Activated T-cell treated with anti-CD3 and anti-CD28 coated beads, Interleukin-2, amount 50 U/mL, for 48 hours (primary cell): Measurements from ENCODE around the gene UBE2D1.

Experiments
- DNase-seq, 2 experiments: peaks; one replicate each; pipeline ENCODE4 v3.0.0-alpha.2; 2020

UBE2D1 gene

DNA sequence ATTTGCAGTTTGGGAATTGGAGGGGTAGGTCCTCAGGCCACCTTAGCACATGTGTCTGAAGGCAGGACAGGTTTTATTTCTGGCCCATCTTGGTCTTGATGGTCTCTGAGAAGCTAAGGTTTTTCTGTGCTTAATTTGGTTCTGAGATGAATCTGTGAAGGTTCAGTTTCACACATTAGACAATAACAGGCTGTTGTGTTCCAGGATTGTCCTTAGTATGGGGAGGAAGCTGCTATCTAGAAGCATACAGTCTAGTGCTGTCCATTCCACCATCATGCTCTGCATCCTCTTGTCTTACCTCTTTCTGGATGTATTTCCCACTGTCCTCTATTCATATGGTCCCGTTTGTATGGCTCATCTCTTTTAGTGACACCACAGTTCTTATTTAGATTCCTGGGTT is 7.1 kb downstream of the UBE2D1 start:
- no peak for DNase-seq

DNA sequence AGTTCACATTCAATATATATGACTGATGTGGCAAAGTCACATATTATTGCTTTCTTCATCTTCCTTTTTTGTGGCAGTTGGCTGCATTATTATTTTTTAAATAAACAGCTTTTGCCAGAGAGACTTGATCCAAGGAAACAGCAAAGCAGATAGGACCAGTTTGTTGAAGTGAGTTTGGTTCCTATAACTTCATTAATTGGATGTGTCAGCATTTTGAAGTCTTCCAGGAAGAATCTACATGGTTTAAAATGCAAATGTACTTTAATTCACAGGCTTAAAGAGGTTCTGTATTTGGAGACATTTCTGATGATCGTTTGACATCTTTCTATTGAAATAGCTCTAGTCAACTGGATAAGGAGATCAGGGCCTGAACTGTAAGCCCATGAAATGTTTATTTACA is 13.2 kb downstream of the UBE2D1 start:
- no peak for DNase-seq

DNA sequence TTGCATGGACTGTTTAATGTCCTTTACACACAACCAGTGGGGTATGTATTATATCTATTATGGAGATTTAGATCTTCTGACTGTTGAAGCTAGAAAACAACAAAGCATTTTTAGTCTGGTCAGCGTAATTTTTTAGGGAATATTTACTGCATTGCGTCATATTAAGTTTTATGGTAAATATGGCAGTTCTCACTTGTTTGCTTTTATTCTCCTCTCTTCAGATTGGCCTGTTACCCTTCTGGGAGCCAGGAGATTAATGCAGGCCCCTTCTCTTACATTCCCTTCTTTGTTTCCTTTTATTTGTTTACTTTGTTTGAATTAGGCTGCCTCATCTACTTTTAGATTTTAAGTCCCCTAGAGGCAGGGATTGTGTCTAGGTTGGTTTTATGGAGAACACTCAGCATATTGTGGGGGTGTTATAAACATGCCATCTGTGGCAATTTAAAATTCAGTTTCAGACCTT is 13.8 kb downstream of the UBE2D1 start:
- DNase-seq, result no peak

DNA sequence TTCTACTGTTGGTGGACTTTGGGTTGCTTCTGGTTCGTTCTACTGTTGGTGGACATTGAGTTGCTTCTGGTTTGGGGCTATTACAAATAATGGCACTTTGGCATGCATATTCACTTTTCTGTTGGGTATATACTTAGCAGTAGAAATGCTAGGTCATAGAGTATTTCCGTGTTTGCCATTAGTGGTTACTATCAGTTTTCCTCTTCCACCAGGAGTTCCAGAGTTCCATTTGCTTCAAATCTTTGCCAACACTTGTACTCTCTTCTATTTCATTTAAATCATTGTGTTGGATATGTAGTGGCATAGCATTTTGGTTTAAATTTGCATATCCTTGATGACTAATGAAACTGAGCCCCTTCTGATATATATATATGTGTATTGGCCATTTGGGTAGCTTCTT is 15.2 kb downstream of the UBE2D1 start:
- DNase-seq, result no peak

DNA sequence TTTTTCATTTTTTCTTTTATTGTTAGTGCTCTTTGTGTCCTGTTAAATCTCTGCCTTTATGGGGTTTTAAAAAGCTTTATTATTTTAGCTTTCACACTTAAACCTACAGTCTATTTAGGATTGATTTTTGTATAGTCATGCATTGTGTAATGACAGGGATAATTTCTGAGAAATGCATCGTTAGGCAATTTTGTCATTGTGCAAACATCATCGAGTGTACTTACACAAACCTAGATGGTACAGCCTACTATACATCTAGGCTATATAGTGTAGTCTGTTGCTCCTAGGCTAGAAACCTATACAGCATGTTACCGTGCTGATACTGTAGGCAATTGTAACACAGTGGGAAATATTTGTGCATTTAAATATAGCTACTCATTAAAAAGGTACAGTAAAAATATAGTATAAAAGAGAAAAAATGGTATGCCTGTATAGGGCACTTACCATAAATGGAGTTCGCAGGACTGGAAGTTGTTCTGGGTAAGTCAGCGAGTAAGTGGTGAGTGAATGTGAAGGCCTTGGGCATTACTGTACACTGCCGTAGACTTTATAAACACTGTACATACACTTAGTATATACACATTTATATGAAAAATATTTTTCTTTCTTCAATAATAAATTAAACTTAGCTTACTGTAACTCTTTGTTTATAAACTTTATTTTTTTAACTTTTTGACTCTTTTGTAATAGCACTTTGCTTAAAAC is 16.0 kb downstream of the UBE2D1 start:
- no peak for DNase-seq

DNA sequence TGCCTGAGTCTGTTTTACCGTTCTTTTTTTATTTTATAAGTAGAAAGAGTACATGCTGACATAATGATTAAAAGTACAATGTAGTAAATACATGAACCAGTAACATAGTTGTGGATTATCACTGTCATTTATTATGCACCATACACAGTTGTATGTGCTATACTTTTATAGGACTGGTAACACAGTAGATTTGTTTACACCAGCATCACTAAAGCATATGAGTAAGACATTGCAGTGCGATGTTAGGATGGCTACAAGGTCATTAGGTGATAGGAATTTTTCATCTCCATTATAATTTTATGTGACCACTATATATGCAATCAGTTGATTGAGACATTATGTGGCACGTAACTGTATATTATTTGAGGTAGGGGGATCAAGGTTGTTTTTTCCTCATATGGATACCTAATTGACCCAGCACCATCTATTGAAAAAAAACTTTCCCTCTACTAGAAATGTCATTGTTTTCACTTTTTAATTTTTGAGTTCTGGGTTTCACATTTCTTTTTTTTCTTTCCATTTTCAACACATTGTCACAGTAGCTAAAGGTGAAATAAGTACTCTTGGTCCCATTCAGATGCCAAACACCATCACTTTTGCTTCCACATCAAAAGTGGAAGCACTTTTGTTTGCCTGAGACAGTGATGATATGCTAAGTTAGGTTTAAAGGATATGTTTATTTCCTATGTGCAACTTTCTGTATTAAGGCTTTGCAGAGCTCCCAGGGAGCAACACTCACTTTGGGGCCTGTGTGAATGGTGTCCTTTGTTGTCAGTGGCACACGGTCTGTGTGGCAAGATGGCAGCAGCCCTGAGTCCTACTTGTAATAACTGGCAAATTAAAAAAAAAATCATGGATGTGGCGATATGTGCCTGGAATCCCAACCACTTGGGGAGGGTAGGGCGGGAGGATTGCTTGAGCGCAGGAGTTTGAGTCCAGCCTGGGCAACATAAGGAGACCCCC is 17.1 kb downstream of the UBE2D1 start:
- DNase-seq, result no peak

DNA sequence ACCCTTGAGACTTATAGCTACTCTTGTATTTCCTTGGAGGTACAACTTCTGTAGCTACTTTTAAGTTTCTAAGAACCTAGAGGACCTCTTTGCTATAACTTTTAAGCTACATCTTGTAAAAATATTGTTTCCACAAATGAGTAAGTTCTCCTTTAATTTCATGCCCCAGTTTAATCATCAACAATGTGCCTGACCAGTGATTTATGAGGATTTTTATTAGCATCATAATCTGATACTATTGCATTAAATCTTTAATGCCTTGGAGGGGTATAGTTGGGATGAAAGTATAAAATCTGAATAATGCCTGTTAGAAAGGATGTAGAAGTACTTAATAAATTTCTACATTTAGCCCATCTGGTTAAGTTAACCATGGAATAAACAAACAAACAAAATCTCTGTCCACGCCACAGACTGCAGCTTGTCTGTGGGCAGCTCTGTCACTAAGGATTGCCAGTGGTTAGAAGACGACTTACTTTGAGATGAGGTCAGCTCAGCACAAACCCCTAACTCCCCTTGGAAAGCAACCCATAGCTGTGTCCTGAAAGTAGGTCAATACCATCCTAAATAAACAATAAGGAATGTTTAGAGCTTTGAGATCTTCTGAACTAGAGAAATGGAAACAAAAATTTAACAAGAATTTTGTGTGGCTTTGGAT is 18.3 kb downstream of the UBE2D1 start:
- no peak for DNase-seq

DNA sequence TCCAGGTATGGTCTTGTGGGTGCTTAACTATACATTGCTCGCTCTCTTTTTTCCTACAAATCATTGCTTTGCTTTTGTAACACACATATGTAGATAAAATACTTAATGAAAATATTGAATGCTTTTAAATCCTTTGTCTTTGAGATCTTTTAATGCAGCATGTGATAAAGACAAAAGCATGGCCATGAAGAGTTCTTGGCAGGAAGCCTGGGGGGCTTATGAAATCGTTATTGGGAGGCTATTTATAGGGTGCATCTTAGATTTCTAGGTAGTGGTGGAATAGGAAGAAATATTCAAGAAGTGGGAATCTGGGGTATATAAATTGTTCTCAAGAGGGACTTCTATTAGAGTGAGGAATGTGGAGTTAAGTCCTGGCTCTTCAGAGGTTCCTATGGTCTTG is 21.9 kb downstream of the UBE2D1 start:
- DNase-seq, result no peak

DNA sequence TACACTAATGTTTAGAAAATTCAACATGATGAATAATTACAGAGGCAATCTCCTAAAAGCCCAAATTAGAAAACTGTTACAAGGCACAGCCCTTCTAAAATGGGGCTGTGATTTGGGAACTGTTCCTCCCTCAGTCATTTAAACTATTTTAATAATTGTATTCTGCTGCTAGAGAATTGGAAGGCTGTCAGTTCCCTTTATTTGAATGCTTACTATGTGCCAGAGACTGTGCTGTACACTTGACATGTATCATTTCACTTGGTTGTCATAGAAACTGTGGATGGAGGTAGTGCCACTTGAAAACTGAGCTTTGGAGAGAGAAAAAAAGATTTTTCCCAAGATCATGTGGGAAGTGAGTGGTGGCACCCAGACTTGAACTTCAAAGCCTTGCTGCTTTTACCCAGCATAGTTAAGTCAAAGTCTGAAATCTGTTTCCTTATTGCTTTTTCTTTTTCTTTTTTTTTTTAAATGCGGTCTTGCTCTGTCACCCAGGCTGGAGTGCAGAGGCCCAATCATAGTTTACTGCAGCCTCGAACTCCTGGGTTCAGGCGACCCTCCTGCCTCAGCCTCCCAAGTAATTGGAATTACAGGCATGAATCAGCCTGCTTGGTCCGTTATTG is 23.6 kb downstream of the UBE2D1 start:
- no peak for DNase-seq

DNA sequence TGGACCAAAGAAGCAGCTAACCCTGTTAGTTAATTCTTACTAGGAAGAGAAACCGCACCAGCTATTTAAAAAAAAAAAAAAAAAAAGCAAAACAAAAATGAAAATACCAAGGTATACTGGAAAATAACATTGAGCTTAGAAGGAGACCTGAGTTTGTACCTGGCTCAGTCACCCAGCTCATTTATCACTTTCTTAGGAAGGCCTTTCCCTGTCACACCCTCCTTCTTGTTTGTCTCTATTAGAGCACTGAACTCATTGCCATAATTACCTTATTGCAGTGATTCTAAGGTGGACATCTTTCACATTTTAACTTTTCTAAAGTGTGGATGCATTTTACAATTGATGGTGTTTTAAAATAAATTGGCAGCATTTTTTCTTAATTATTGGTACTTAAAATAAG is 24.1 kb downstream of the UBE2D1 start:
- no peak for DNase-seq

DNA sequence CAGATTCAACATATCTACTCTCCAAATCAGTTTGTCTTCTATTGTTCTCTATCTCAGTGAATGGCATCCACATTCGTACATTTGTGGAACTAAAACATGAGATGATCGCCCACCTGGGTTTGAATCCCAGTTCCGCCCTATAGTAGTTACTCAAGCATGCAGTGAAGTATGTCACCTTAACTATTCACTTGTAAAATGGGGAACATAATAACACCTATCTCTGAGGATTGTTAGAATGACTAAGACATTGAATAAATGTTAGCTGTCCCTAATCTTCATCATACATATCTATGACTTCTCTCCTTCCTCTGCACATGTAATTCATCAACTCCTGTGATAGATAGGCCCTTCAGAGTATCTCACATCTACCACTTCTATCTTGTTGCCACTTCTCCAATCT is 24.7 kb downstream of the UBE2D1 start:
- no peak for DNase-seq

DNA sequence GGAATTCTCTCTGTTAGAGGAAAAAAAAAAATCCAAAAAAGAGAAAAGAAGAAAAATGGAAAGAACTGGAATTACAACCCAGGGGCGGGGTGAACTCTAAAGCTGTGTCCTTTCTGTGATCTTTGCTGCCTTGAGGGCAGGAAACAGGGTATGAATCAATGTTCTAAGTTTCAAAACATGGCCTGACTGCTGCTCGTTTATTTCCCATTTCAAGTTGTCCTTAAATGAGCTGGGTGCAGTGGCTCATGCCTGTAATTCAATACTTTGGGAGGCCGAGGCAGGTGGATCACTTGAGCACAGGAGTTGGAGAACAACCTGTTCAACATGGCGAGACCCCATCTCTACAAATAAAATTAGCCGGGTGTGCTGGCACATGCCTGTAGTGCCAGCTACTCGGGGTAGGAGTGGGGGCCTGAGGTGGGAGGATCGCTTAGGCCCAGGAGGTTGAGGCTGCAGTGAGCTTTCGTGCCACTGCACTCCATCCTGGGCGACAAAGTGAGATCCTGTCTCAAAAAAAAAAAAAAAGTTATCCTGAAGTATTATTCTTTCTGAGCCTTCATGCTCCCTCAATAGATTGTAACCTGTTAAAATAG is 25.7 kb downstream of the UBE2D1 start:
- no peak for DNase-seq

DNA sequence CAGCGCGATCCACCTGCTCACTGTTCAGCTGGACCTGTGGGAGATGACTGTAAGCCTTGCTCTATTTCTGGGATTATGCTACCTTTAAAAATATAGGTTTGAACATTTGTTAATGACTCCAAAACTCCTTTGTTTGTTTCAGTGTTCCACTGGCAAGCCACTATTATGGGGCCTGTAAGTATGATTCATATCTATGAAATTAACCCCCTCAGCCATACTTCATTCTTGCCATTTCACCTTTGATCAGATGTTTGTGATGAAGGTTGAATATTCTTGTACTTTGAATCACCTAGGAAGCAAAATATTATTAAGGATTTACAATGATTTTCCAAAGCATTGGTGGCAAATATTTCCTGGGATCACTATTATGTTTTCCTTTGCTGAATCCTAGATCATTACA is 26.5 kb downstream of the UBE2D1 start:
- no peak for DNase-seq

DNA sequence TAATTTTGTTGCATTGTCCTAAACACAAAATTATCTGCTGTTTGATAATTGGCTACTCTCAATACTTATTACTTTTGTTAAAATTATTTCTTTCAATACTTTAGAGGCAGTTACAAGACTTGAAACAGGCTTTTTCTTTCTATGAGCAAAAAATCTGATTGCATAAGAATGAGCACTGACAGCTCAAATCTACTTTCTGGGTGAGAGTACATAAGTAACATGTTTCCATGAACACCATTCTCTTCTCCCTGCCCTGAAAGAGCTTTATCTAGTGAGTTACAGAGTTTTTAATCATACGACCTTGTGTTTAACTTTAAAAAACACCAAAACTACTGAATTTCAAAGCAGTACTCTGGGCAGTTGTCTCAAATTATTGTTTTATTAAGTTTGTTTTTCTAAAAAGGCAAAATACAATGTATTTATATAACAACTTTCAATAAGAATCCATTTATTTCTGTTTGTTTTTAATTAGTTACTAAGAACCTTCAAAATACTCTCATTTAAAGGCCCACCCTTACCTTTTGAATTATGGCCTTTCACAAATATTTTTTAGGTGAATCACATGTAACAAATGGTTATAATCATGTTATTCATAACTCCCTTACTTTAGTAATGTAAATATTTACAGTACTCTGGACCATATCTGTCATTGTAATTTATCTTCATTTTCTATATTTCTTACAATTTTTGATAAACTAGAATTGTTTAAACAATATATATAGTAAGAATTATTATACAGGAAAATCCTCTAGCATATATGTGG is 27.4 kb downstream of the UBE2D1 start:
- DNase-seq, result no peak

DNA sequence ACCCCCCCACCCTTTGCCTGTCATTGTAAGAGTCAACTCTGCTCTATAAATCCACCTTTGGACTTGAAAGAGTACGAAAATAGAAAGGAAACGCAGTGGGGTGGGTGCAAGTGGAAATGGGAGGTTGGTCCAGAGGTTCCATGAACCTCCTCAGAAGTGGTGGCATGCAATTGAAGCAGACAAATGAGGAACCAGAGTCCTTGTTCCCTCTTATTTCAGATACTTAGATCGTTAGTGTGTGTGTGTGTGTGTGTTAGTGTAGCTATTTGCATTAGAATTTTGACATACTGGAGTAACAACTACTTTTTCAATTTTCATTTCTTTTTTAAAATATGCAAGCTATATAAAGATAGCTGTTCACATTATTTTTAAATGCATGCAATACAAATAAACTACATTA is 32.3 kb downstream of the UBE2D1 start:
- no peak for DNase-seq

DNA sequence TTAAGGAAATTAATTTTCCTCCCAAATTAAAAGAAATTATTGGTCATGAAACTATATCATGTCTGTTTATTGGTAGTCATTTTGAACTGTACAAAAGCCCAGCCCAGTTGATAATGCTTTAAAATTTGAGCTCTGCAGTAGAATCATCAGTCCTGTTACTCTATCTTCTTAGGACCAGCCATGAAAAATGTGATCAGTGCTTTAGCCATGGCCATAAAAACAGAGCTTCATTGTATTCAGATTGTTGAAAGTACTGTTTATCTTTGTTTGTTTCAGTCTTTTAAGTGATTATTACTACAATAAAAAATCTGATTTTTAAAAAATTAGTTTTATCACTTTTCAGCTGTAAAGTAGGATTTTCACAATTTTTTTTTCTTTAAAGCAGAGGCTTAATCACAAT is 36.7 kb downstream of the UBE2D1 start:
- DNase-seq, result no peak

DNA sequence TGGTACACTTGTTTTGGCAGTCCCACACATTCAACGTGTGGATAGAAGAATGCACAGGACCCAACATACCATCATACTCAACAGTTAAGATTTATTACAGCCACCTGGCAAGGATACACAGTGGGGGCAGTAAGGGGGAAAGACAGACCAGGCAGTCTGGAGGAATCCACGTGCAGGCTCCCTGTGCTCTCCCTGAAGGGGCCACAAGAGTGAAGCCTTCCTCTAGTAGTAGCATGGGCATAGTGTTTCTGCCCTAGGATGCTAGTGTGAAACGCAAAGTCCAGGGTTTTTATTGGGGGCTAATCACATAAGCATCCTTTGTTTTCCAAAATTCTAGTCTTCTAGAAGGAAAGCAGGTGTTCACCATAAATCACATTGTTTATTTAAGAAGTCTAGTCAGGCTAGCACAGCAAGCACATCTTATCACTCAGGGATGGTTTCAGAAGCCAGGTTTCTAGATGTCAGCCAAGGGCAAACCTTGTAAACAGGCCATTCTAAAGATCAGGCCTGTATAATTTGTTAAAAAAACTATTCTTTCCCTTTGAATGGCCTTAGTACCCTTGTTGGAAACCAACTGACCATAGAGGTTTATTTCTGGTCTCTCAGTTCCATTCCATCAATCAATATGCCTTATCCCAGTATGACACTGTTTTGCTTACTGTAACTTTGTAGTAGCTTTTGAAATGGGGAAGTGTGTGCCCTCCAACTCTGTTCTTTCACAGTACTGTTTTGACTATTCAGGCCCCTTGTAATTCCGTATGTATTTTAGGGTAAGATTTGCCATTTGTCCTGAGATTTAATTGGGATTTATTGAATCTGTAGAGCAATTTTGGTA is 38.0 kb downstream of the UBE2D1 start:
- DNase-seq, result no peak

DNA sequence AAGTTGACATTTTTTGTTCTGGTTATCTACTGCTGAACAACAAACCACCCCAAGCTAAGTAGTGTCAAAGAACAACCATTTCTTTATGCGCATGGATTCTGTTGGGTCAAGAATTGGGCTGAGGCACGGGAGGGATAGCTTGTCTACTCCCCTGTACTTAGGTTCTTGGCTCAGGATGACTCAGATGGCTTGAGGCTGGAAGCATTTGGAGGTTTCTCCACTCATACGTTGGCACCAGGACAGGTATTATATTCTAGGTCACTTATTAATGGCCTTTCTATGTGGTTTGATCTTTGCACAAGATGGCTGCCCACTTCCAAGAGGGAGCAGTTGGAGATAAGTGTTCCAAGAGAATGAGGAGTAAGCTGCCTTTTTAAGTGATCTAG is 38.6 kb downstream of the UBE2D1 start:
- DNase-seq, result no peak

DNA sequence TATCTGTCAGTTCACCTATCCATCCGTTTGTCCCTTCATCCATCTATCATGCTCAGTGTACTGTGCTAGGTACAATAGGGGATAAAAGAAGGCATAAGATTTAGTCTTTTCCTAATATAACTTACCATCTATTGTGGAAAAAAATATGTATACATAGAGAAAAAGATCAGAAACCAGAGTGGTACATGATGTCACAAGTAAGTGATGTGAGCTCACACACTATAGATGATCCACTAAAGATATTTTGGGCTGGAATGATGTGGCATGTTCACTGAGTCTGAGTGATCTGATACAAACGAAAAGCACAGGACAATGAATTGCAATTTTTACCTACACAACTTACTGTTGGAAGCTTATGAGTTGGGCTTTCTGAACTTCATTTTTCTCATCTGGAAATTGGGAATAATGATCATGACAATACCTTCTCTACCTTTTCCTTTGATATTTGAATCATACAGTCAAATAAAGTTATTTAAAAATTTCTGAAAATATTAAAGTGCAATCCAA is 47.7 kb downstream of the UBE2D1 start:
- no peak for DNase-seq

DNA sequence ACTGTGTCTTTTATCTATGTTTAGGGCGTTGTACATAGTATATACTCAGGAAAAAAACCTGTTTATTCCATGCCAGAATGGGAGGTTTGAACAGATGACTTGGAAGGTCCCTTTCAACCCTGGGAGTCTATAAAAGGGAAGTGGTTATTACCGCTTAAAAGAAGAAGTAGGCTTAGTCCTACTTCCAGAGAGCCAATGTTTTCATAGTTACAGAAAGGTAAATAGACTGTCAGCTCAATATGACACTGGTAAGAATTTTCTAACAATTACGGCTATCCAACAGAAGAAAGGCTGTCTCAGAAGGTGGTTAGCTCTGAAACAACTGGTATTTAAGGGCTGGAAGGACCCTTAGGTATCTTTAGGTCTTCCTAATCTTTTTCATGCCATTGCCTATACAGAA is 49.3 kb downstream of the UBE2D1 start:
- no peak for DNase-seq

DNA sequence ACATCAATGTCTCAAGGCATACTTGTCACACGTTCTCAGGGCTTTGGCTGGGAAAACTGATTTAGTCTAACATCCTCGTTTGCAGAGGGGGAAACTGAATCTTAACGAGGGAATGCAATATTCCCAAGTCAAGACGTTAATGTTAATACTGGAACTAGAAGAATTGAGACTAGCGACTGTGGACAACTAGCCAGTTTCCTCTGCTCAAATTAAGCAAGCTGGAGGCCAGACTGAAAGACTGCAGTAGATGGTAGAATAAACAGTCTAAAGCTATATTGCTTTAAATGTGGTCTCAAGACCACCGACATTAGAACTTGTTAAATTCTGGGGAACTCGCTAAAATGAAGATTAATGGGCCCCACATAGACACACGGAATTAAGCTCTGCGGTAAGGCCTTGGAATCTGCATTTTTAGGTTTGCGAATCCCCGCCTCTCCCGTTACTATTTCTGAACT is 49.8 kb downstream of the UBE2D1 start:
- no peak for DNase-seq
